HEK293 (cell line): ENCODE results near the gene SF3A1.
A peak's percentile ranks its signal among the peaks of the same experiment; 100 is the strongest.

Source experiments
- CTCF ChIA-PET: fragments of 350-600 bp; formaldehyde crosslinking; extraction: SDS; loops from one replicate; lab custom pipeline; 2021; ENCODE audit warnings: antibody characterized with exemption; lab: Yijun Ruan, JAX
- POLR2A ChIA-PET: fragments of 300-600 bp; formaldehyde crosslinking; extraction: SDS; loops from one replicate; lab custom pipeline; 2020; ENCODE audit warnings: antibody characterized with exemption, inconsistent platforms; lab: Yijun Ruan, JAX
- H3K27ac ChIP-seq: fragments of 200-500 bp; sonication (Bioruptor generic); 2 replicates; pipeline ENCODE4 v1.5.1; 2014; ENCODE audit warnings: low read depth, low read length, control low read depth, inconsistent platforms; ENCODE audit errors: extremely low read depth
- H3K36me3 ChIP-seq, 2 experiments: fragments of 200-500 bp in 1 of 2; sonication (Bioruptor generic) in 1 of 2; 1 replicate in 1 of 2; 2 replicates in 1 of 2; pipeline ENCODE4 v1.5.1; 2014 to 2017; ENCODE audit warnings: inconsistent platforms in 2 of 2, low read length in 2 of 2; ENCODE audit not compliant: control insufficient read depth in 2 of 2, insufficient read depth in 1 of 2
- H3K4me1 ChIP-seq: fragments of 200-500 bp; sonication (Bioruptor generic); 2 replicates; pipeline ENCODE4 v1.5.1; 2014; ENCODE audit warnings: mild to moderate bottlenecking, low read length, inconsistent platforms; ENCODE audit not compliant: control insufficient read depth, insufficient read depth
- H3K4me3 ChIP-seq: 2 replicates; pipeline ENCODE4 v1.5.1; 2011; ENCODE audit warnings: low read depth, mild to moderate bottlenecking, control low read depth, low read length, moderate library complexity
- H3K9me3 ChIP-seq: fragments of 200-500 bp; sonication (Bioruptor generic); 2 replicates; pipeline ENCODE4 v1.5.1; 2014; ENCODE audit warnings: low read depth, low read length, inconsistent platforms; ENCODE audit not compliant: control insufficient read depth, insufficient read depth
- HIC1 ChIP-seq: fragments of 450-650 bp; formaldehyde crosslinking; IDR thresholded peaks from 2 replicates; pipeline ENCODE4 v1.5.1; 2016; ENCODE audit warnings: missing biosample characterization, missing genetic modification characterization
- HOXA7 ChIP-seq: sonication (generic); formaldehyde crosslinking; IDR thresholded peaks from 2 replicates; pipeline ENCODE4 v1.8.1; 2022; ENCODE audit warnings: missing genetic modification reagents, borderline replicate concordance
- PBX3 ChIP-seq: sonication (generic); formaldehyde crosslinking; IDR thresholded peaks from 2 replicates; pipeline ENCODE4 v1.8.1; 2022; ENCODE audit warnings: mild to moderate bottlenecking, moderate library complexity, missing genetic modification reagents
- REPIN1 ChIP-seq: fragments of 450-650 bp; formaldehyde crosslinking; IDR thresholded peaks from 2 replicates; pipeline ENCODE4 v1.5.1; 2017; ENCODE audit warnings: missing biosample characterization, missing genetic modification characterization, low read depth
- WT1 ChIP-seq: fragments of 450-650 bp; formaldehyde crosslinking; IDR thresholded peaks from 2 replicates; pipeline ENCODE4 v1.5.1; 2016; ENCODE audit warnings: missing biosample characterization, missing genetic modification characterization
- ZBTB26 ChIP-seq: fragments of 450-650 bp; formaldehyde crosslinking; optimal IDR thresholded peaks from 2 replicates; pipeline ENCODE3; 2016; ENCODE audit warnings: missing biosample characterization, mild to moderate bottlenecking, missing genetic modification characterization
- ZBTB44 ChIP-seq: fragments of 450-650 bp; IDR thresholded peaks from 2 replicates; pipeline ENCODE4 v1.5.1; 2018; ENCODE audit warnings: missing biosample characterization, mild to moderate bottlenecking, missing genetic modification characterization
- ZBTB6 ChIP-seq: fragments of 450-650 bp; formaldehyde crosslinking; IDR thresholded peaks from 2 replicates; pipeline ENCODE4 v1.5.1; 2017; ENCODE audit warnings: missing biosample characterization, missing genetic modification characterization
- ZBTB7A ChIP-seq: fragments of 450-650 bp; formaldehyde crosslinking; IDR thresholded peaks from 2 replicates; pipeline ENCODE4 v1.5.1; 2016; ENCODE audit warnings: low read depth, missing biosample characterization, missing genetic modification characterization
- ZIC2 ChIP-seq: fragments of 450-650 bp; formaldehyde crosslinking; IDR thresholded peaks from 2 replicates; pipeline ENCODE4 v1.5.1; 2016; ENCODE audit warnings: missing biosample characterization, missing genetic modification characterization
- ZNF335 ChIP-seq: fragments of 450-650 bp; formaldehyde crosslinking; conservative IDR thresholded peaks from 2 replicates; pipeline ENCODE4 v1.5.1; 2016; ENCODE audit warnings: missing biosample characterization, missing genetic modification characterization
- ZNF416 ChIP-seq: fragments of 450-650 bp; formaldehyde crosslinking; IDR thresholded peaks from 2 replicates; pipeline ENCODE4 v1.5.1; 2016; ENCODE audit warnings: missing biosample characterization, missing genetic modification characterization
- ZNF549 ChIP-seq: fragments of 450-650 bp; IDR thresholded peaks from 2 replicates; pipeline ENCODE4 v1.5.1; 2018; ENCODE audit warnings: missing biosample characterization, missing genetic modification characterization, mild to moderate bottlenecking, inconsistent platforms, moderate library complexity
- ZNF555 ChIP-seq: fragments of 450-650 bp; formaldehyde crosslinking; conservative IDR thresholded peaks from 2 replicates; pipeline ENCODE4 v1.5.1; 2017; ENCODE audit warnings: missing biosample characterization, mild to moderate bottlenecking, missing genetic modification characterization, inconsistent platforms
- ZNF571 ChIP-seq: fragments of 450-650 bp; formaldehyde crosslinking; IDR thresholded peaks from 2 replicates; pipeline ENCODE4 v1.5.0; 2017; ENCODE audit warnings: missing biosample characterization, missing genetic modification characterization
- ZNF610 ChIP-seq: fragments of 450-650 bp; formaldehyde crosslinking; IDR thresholded peaks from 2 replicates; pipeline ENCODE4 v1.5.1; 2016; ENCODE audit warnings: missing biosample characterization, missing genetic modification characterization, borderline replicate concordance
- ZNF658 ChIP-seq: fragments of 450-650 bp; formaldehyde crosslinking; IDR thresholded peaks from 2 replicates; pipeline ENCODE4; 2016; ENCODE audit warnings: missing biosample characterization, missing genetic modification characterization
- ZNF785 ChIP-seq: fragments of 450-650 bp; formaldehyde crosslinking; IDR thresholded peaks from 2 replicates; pipeline ENCODE4 v1.5.1; 2016; ENCODE audit warnings: missing biosample characterization, missing genetic modification characterization
- ZSCAN18 ChIP-seq: fragments of 450-650 bp; formaldehyde crosslinking; IDR thresholded peaks from 2 replicates; pipeline ENCODE4 v1.5.1; 2016; ENCODE audit warnings: missing biosample characterization, missing genetic modification characterization
- ZSCAN30 ChIP-seq: fragments of 450-650 bp; IDR thresholded peaks from 2 replicates; pipeline ENCODE4 v1.5.1; 2018; ENCODE audit warnings: missing biosample characterization, mild to moderate bottlenecking, missing genetic modification characterization, moderate library complexity

SF3A1 gene

GRCh38 chr22:30287648-30288418, 68.9 kb downstream of the SF3A1 start (continued):
- TF ChIP-seq PBX3 (peak; percentile 24; the same call in 1 of the 2 replicates), ZNF549 (tag by site-specific recombination) (no peak)

- H3K4me3 ChIP-seq = no peak overlapping the region
- ChIA-PET POLR2A (interaction anchor here (1.0 to 1.4 kb wide), 5 partner anchors 11 to 137 kb away, joined by 3 to 10 read pairs (median 6); partner anchors contain the start of genes CCDC157, RNF215 and SF3A1), CTCF (interaction anchor here (0.5 to 4.0 kb wide), 55 partner anchors 9 to 651 kb away, joined by 3 to 80 read pairs (median 5); partner anchors contain the start of genes CCDC157, RNF215, SEC14L2 and SF3A1)
- no peaks in the 10 kb centered on the region for H3K9me3 ChIP-seq
- no peaks in the 10 kb centered on the region; the same call in 1 of the 2 replicates for H3K4me1 ChIP-seq
- no peak overlapping the region for H3K27ac ChIP-seq
- peaks cover 0 to 19% of the 10 kb centered on the region in 2 experiments; a peak in 1 of 3 replicates for H3K36me3 ChIP-seq
- no peak for TF ChIP-seq ZNF610 (tag by site-specific recombination)
- TF ChIP-seq ZSCAN18 (tag by site-specific recombination) = no peak
- TF ChIP-seq ZNF785 (tag by site-specific recombination) = no peak
- no peak for TF ChIP-seq ZNF658
- no peak for TF ChIP-seq REPIN1 (tag by site-specific recombination)
- no peak for TF ChIP-seq ZNF571 (tag by site-specific recombination)
- TF ChIP-seq WT1 (tag by site-specific recombination) = no peak
- no peak; the same call in 1 of the 2 replicates for TF ChIP-seq ZBTB7A
- TF ChIP-seq HOXA7 (CRISPR knock-in tag) = 0 out of 2 replicates have a peak, but pooled peaks have one; percentile 48
- TF ChIP-seq ZBTB26 (tag by site-specific recombination) = peak; percentile 11
- TF ChIP-seq HIC1 (tag by site-specific recombination) = no peak
- TF ChIP-seq ZBTB44 (tag by site-specific recombination) = no peak
- TF ChIP-seq ZNF555 (tag by site-specific recombination) = no peak
- TF ChIP-seq ZNF416 (tag by site-specific recombination) = no peak
- TF ChIP-seq ZIC2 (tag by site-specific recombination) = no peak
- TF ChIP-seq ZBTB6 = no peak
- TF ChIP-seq ZSCAN30 (tag by site-specific recombination) = no peak
- TF ChIP-seq ZNF335 (tag by site-specific recombination) = no peak
Observed at GRCh38 chr22:30286813-30287647, 69.7 kb downstream of the SF3A1 start.
